Adipocyte (in vitro differentiated cells): ENCODE measurements around the gene C15orf62.
A peak's percentile ranks its signal among the peaks of the same experiment; 100 is the strongest.

Source experiments
- DNase-seq: peaks from one replicate; pipeline ENCODE4 v3.0.0-alpha.2; 2015; ENCODE audit warnings: low read depth
- H3K27me3 ChIP-seq: replicated peaks from 2 replicates; pipeline ENCODE4 v1.7.0; 2013; ENCODE audit warnings: mild to moderate bottlenecking, low read length, moderate library complexity; ENCODE audit not compliant: control insufficient read depth, insufficient read depth
- H3K36me3 ChIP-seq: 2 replicates; pipeline ENCODE4 v1.7.0; 2013; ENCODE audit warnings: low read length, mild to moderate bottlenecking, moderate library complexity; ENCODE audit not compliant: control insufficient read depth, insufficient read depth, severe bottlenecking
- H3K4me1 ChIP-seq: 2 replicates; pipeline ENCODE4 v1.7.0; 2013; ENCODE audit warnings: mild to moderate bottlenecking, low read length, moderate library complexity; ENCODE audit not compliant: control insufficient read depth, insufficient read depth
- H3K4me3 ChIP-seq: 2 replicates; pipeline ENCODE4 v1.7.0; 2013; ENCODE audit warnings: mild to moderate bottlenecking, low read length, moderate library complexity
- H3K9ac ChIP-seq: 2 replicates; pipeline ENCODE4 v1.7.0; 2013; ENCODE audit warnings: mild to moderate bottlenecking, low read length, moderate library complexity
- H3K9me3 ChIP-seq: 2 replicates; pipeline ENCODE4 v1.7.0; 2013; ENCODE audit warnings: mild to moderate bottlenecking, low read length, moderate library complexity; ENCODE audit not compliant: control insufficient read depth

Gene C15orf62

GRCh38 chr15:40770147-40770721 lies 454 bp downstream of the C15orf62 start:
- H3K4me3 ChIP-seq = no peak overlapping the region
- H3K9ac ChIP-seq = no peak overlapping the region
- H3K4me1 ChIP-seq = peaks cover 38% of the 10 kb centered on the region
- DNase-seq = no peak
- H3K27me3 ChIP-seq = no peaks in the 10 kb centered on the region
- no peaks in the 10 kb centered on the region for H3K9me3 ChIP-seq
- peaks cover 34% of the 10 kb centered on the region for H3K36me3 ChIP-seq

GRCh38 chr15:40771242-40771641 lies 1.5 kb downstream of the C15orf62 start:
- Histone ChIP-seq H3K9ac (no peak overlapping the region), H3K4me1 (peaks cover 29% of the 10 kb centered on the region), H3K4me3 (no peak overlapping the region), H3K27me3 (no peaks in the 10 kb centered on the region), H3K9me3 (no peaks in the 10 kb centered on the region), H3K36me3 (peaks cover 44% of the 10 kb centered on the region)
- no peak for DNase-seq

DNA sequence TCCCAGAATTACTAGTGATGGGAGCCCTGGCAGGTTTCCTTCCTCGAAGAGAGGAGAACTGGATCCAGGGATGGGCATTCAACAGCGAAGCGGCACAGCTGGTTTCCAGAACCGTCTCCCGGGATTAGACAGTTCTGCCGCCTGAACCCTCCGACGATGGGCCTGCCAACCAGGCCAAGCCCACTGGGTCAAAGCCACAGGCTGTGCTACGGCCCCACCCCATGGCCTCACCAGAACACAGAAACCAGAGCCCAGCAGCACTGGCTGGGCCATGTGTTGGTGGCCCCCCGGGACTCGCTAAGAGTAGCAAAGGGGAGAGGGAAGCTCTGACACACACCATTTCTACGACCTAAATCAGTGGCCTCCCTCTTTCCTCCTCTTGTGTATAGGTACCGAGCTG lies 2.2 kb downstream of the C15orf62 start:
- no peaks in the 10 kb centered on the region for H3K9me3 ChIP-seq
- H3K9ac ChIP-seq = no peak overlapping the region
- no peaks in the 10 kb centered on the region for H3K27me3 ChIP-seq
- peaks cover 49% of the 10 kb centered on the region for H3K36me3 ChIP-seq
- H3K4me1 ChIP-seq = peaks cover 29% of the 10 kb centered on the region
- H3K4me3 ChIP-seq = no peak overlapping the region
- DNase-seq = no peak

GRCh38 chr15:40773496-40773895 lies 3.7 kb downstream of the C15orf62 start:
- Histone ChIP-seq H3K27me3 (no peaks in the 10 kb centered on the region), H3K4me1 (peaks cover 27% of the 10 kb centered on the region), H3K4me3 (no peak overlapping the region), H3K9ac (no peak overlapping the region), H3K36me3 (peaks cover 48% of the 10 kb centered on the region), H3K9me3 (no peaks in the 10 kb centered on the region)
- DNase-seq = no peak

GRCh38 chr15:40773902-40774301 lies 4.1 kb downstream of the C15orf62 start:
- Histone ChIP-seq H3K4me1 (peaks cover 27% of the 10 kb centered on the region), H3K9me3 (no peaks in the 10 kb centered on the region), H3K27me3 (no peaks in the 10 kb centered on the region), H3K4me3 (no peak overlapping the region), H3K36me3 (peaks cover 52% of the 10 kb centered on the region), H3K9ac (no peak overlapping the region)
- DNase-seq = no peak

DNA sequence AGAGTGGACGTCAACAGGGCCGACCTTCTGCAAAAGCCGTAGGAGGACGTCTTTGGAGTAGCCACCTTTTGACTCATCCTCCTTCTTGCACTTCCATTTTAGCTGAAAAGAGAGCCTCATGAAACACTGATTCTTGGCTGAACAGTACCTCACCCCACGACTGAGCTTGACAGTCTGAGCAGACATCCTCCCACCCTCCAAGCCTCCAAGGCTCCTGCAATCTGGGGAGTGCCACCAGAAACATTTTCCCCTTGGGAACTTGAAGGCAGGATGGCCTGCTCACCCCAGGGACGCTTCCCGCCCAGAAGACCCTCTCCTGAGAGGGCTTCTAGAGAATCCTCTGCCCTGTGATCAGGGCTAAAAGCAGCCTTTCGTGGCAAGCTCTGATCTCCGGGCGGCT lies 5.2 kb downstream of the C15orf62 start:
- Histone ChIP-seq H3K9me3 (no peaks in the 10 kb centered on the region), H3K4me1 (peaks cover 24% of the 10 kb centered on the region), H3K9ac (no peak overlapping the region), H3K4me3 (no peak overlapping the region), H3K27me3 (no peaks in the 10 kb centered on the region), H3K36me3 (peaks cover 59% of the 10 kb centered on the region)
- no peak for DNase-seq

GRCh38 chr15:40775740-40776536 lies 6.2 kb downstream of the C15orf62 start:
- DNase-seq = no peak
- Histone ChIP-seq H3K36me3 (peaks cover 59% of the 10 kb centered on the region), H3K9ac (no peak overlapping the region), H3K4me1 (peaks cover 18% of the 10 kb centered on the region), H3K4me3 (no peak overlapping the region), H3K9me3 (no peaks in the 10 kb centered on the region), H3K27me3 (no peaks in the 10 kb centered on the region)

GRCh38 chr15:40776537-40777141 lies 6.9 kb downstream of the C15orf62 start:
- peaks cover 59% of the 10 kb centered on the region for H3K36me3 ChIP-seq
- DNase-seq = peak; percentile 67

GRCh38 chr15:40782609-40783227 lies 12.9 kb downstream of the C15orf62 start:
- Histone ChIP-seq H3K36me3 (peaks cover 14% of the 10 kb centered on the region), H3K9me3 (no peaks in the 10 kb centered on the region), H3K9ac (no peak overlapping the region), H3K27me3 (no peaks in the 10 kb centered on the region), H3K4me3 (no peak overlapping the region), H3K4me1 (peaks cover 8% of the 10 kb centered on the region)
- peak; percentile 19 for DNase-seq

More at GRCh38 chr15:40776537-40777141, 6.9 kb downstream of the C15orf62 start:
- Histone ChIP-seq H3K4me3 (no peak overlapping the region), H3K27me3 (no peaks in the 10 kb centered on the region), H3K9me3 (no peaks in the 10 kb centered on the region), H3K9ac (peak overlapping the region; percentile 5), H3K4me1 (peaks cover 18% of the 10 kb centered on the region)

DNA sequence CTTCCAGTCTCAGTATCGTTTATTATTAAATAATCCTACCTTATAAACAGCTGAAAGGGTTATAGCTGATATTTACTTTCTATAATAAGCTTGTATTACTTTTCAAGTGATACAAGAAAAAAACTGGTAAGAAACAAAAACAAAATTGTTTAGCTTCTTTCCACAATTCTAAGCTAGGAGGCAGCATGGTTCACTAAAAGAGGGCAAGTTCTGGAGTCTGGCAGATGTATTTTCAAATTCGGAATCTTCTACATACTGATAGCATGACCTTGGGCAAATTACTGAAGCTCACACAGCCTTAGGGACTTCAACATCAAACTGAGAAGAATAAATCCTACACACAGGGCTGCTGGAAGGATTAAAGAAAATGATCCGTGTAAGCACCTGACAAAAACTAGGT lies 15.4 kb downstream of the C15orf62 start:
- H3K9ac ChIP-seq = no peak overlapping the region
- H3K36me3 ChIP-seq = peaks cover 2% of the 10 kb centered on the region
- no peaks in the 10 kb centered on the region for H3K9me3 ChIP-seq
- peaks cover 12% of the 10 kb centered on the region for H3K4me1 ChIP-seq
- H3K27me3 ChIP-seq = no peaks in the 10 kb centered on the region
- DNase-seq = no peak
- H3K4me3 ChIP-seq = no peak overlapping the region

DNA sequence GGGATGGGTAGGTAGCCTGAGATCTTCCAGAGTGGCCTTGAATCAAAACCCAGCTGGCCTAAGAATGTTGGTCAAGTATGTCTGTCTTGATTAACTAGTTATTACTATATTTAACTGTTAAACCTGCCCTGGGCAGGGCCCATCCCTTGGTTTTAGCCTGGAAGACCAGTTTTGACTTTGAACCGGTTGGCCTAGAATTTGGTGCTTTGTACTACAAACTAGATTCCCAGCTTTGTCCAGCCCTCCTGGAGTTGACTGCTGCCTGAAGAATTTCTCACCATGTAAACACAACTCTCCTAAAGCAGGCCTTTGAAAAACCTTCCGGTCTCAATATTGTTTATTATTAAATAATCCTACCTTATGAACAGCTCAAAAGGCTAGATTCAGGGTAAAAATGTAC lies 16.0 kb downstream of the C15orf62 start:
- peaks cover 6% of the 10 kb centered on the region for H3K36me3 ChIP-seq
- no peaks in the 10 kb centered on the region for H3K27me3 ChIP-seq
- no peak overlapping the region for H3K9ac ChIP-seq
- no peak for DNase-seq
- no peak overlapping the region for H3K4me3 ChIP-seq
- H3K9me3 ChIP-seq = no peaks in the 10 kb centered on the region
- peaks cover 17% of the 10 kb centered on the region for H3K4me1 ChIP-seq
